Activated CD4-positive, alpha-beta memory T cell treated with anti-CD3 and anti-CD28 coated beads for 36 hours (primary cell): ENCODE data around the gene MSANTD1. TPM values are rescaled to one million over a fixed set of nuclear protein-coding genes. Genes with fewer than 3 reads are reported as not detected.

Source experiments
- CTCF ChIA-PET: fragments of 350-600 bp; sonication (Branson Sonifier 250); formaldehyde crosslinking; loops from one replicate; lab custom pipeline; 2021; ENCODE audit warnings: antibody characterized with exemption, inconsistent platforms; lab: Charles Lee
- POLR2A ChIA-PET: fragments of 350-600 bp; sonication (Branson Sonifier 250); formaldehyde crosslinking; loops from one replicate; lab custom pipeline; 2021; ENCODE audit warnings: antibody characterized with exemption; lab: Charles Lee
- DNase-seq: peaks from one replicate; pipeline ENCODE4 v3.0.0-alpha.2; 2020
- H3K27ac Mint-ChIP-seq: one replicate; pipeline ENCODE4 v1.8.0; 2021; ENCODE audit warnings: mixed read lengths
- H3K27me3 Mint-ChIP-seq: one replicate; pipeline ENCODE4 v1.8.0; 2021; ENCODE audit warnings: mixed read lengths
- H3K36me3 Mint-ChIP-seq: one replicate; pipeline ENCODE4 v1.8.0; 2021; ENCODE audit warnings: mixed read lengths
- H3K4me1 Mint-ChIP-seq: one replicate; pipeline ENCODE4 v1.8.0; 2021; ENCODE audit warnings: low read depth, mixed read lengths
- H3K4me3 Mint-ChIP-seq: one replicate; pipeline ENCODE4 v1.8.0; 2021; ENCODE audit warnings: mild to moderate bottlenecking, mixed read lengths
- H3K9me3 Mint-ChIP-seq: one replicate; pipeline ENCODE4 v1.8.0; 2021; ENCODE audit warnings: mixed read lengths
- intact Hi-C: fragments of 100-400 bp; cut with micrococcal nuclease; formaldehyde crosslinking; loops from one replicate; pipeline ENCODE4 v1.15.1; 2023
- total RNA-seq, 2 experiments: library from RNA; stranded (reverse); gene quantifications; one replicate each; pipeline ENCODE4 v1.2.3, GENCODE V29; 2021

Gene MSANTD1
- total RNA-seq, 2 experiments from 2014 or later: 0.39 to 0.45 TPM

DNA sequence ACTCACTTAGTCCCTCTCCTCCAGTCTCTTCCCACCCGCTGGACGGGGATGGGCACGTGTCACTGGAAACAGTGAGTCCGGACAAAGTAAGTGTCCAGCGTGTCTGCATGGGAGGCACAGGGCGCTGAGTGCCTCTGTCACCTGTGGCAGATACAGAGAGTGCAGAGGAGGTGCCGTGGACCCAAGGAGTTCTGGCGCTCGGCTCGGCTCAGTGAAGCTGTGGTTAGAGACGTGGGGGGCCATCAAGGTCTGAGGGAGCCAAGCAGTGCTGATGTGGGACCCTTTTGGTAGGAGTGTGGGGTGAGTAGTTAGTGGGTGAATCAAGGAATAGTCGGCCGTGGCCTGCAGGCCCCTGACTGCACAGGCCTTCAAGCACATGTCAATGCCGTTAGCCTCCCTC lies 40.1 kb upstream of the MSANTD1 start:
- H3K9me3 Mint-ChIP-seq: no peaks in the 10 kb centered on the region
- no peak overlapping the region for H3K4me3 Mint-ChIP-seq
- intact Hi-C loops: no loop called here
- no peak for DNase-seq
- ChIA-PET POLR2A (no interaction called here), CTCF (interaction anchor here (1.2 kb wide), 1 partner anchor 8 kb away, joined by 3 read pairs; no protein-coding TSS in a partner anchor)
- peaks cover 2% of the 10 kb centered on the region for H3K4me1 Mint-ChIP-seq
- no peaks in the 10 kb centered on the region for H3K27me3 Mint-ChIP-seq
- peaks cover 36% of the 10 kb centered on the region for H3K36me3 Mint-ChIP-seq
- no peak overlapping the region for H3K27ac Mint-ChIP-seq

DNA sequence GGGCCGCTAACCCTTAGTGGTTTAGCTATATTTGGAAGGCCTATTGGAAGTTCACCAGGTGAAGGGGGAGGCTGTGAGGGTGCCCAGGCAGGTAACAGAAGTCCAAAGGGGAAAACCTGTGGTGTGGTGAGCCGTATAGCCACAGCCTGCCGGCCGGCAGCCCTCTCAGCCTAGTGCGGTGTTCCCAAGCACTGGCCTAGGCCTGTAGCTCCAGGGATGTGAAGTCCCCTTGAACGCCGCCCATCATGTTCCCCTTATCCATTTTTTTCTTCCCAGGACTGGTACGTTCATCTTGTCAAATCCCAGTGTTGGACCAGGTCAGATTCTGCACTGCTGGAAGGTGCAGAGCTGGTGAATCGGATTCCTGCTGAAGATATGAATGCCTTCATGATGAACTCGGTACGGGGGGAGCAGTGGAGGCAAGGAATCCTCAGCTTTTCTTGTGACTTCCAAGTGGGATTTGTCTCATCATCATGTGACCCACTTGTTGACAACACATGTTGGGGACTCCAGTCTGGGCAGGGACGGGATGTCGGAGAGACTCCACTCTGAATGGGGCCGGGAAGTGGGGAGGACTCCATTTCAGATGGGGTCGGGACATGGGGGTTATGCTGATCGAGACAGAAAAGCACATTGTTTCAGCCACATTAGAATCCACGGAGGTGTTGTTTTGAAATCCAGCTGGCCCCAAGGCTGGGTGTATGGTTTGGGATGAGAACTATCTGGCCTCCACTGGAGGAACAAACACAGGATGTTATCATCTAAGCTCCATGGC lies 39.2 kb upstream of the MSANTD1 start:
- no peak for DNase-seq
- intact Hi-C loops: no loop called here
- Mint-ChIP-seq H3K4me1 (no peaks in the 10 kb centered on the region), H3K36me3 (peaks cover 33% of the 10 kb centered on the region), H3K9me3 (no peaks in the 10 kb centered on the region), H3K4me3 (no peak overlapping the region), H3K27me3 (no peaks in the 10 kb centered on the region), H3K27ac (no peak overlapping the region)
- POLR2A ChIA-PET: no interaction called here
- CTCF ChIA-PET: interaction anchor here (1.2 kb wide), 1 partner anchor 9 kb away, joined by 3 read pairs; no protein-coding TSS in a partner anchor

DNA sequence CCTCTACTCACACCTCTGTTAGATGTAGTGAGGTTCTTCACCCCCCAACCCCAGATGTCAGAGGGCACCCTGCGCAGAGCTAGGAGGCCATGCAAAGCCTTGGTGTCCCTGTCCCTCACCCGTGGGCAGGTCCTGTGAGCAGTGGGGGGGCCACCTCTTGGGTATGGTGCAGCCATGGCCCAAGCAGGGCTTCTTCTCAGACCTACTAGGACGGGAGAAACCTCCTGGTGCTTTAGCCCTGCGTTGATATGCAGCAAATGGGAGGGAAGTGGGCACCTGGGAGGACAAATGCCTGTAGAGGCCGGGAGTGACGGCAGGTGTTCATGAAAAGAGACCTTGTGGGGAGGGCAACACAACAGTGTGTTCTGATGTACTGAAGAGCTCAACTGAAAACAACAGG lies 38.5 kb upstream of the MSANTD1 start:
- ChIA-PET CTCF (no interaction called here), POLR2A (no interaction called here)
- peaks cover 38% of the 10 kb centered on the region for H3K36me3 Mint-ChIP-seq
- intact Hi-C loops: no loop called here
- H3K9me3 Mint-ChIP-seq: no peaks in the 10 kb centered on the region
- H3K4me3 Mint-ChIP-seq: no peak overlapping the region
- no peaks in the 10 kb centered on the region for H3K27me3 Mint-ChIP-seq
- no peak overlapping the region for H3K27ac Mint-ChIP-seq
- DNase-seq: no peak
- no peaks in the 10 kb centered on the region for H3K4me1 Mint-ChIP-seq

DNA sequence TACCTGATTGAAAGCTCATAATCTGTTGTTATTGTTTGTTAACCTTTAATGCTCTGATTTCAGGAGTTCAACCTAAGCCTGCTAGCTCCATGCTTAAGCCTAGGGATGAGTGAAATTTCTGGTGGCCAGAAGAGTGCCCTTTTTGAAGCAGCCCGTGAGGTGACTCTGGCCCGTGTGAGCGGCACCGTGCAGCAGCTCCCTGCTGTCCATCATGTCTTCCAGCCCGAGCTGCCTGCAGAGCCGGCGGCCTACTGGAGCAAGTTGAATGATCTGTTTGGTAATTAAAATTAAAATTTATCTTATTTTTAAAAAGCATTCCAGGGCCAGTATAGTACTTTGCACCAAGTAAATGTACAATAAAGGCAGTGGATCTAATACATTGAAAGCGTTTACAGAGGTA lies 37.1 kb upstream of the MSANTD1 start:
- Mint-ChIP-seq H3K27me3 (no peaks in the 10 kb centered on the region), H3K9me3 (no peaks in the 10 kb centered on the region), H3K27ac (no peak overlapping the region), H3K36me3 (peaks cover 39% of the 10 kb centered on the region), H3K4me3 (no peak overlapping the region), H3K4me1 (no peaks in the 10 kb centered on the region)
- DNase-seq: no peak
- intact Hi-C loops: no loop called here
- ChIA-PET CTCF (interaction anchor here (0.7 kb wide), 1 partner anchor 91 kb away, joined by 3 read pairs; no protein-coding TSS in a partner anchor), POLR2A (no interaction called here)

DNA sequence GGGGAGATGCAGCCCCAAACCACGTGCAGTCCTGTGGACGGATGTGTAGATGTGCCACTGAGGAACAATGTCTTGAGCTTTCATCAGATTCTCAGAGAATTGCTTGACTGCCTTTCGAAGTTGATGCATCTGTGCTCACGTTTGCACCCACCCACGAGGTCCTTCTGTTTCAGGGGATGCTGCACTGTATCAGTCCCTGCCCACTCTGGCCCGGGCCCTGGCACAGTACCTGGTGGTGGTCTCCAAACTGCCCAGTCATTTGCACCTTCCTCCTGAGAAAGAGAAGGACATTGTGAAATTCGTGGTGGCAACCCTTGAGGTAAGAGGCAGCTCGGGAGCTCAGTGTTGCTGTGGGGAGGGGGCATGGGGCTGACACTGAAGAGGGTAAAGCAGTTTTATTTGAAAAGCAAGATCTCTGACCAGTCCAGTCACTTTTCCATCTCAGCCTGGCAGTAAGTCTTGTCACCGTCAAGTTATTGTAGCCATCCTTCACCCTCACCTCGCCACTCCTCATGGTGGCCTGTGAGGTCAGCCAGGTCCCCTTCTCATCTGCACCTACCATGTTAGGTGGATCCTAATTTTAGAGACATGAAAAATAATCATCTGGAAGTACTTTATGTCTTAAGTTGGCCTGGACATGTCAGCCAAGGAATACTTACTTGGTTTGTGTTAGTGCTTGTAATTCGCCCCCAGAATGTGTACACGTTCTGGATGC lies 36.4 kb upstream of the MSANTD1 start:
- Mint-ChIP-seq H3K27me3 (no peaks in the 10 kb centered on the region), H3K27ac (no peak overlapping the region), H3K36me3 (peaks cover 33% of the 10 kb centered on the region), H3K4me1 (no peaks in the 10 kb centered on the region), H3K9me3 (no peaks in the 10 kb centered on the region), H3K4me3 (no peak overlapping the region)
- intact Hi-C loops: no loop called here
- POLR2A ChIA-PET: no interaction called here
- CTCF ChIA-PET: no interaction called here
- no peak for DNase-seq

DNA sequence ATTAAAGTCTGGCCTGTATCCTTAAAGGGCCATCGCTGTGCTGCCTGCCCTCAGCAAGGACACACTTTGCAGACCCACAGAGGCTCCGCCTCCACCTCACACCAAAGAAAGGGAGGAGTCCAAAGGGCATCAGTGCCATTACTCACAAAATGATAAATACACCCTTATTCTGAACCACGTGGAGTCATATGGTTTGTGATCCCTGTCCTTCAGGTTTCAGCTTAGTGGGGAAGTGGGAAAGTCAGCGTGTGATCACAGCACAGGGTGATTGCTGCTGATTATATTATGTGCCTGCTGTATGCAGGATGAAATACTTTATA lies 35.9 kb upstream of the MSANTD1 start:
- ChIA-PET CTCF (no interaction called here), POLR2A (no interaction called here)
- Mint-ChIP-seq H3K27me3 (no peaks in the 10 kb centered on the region), H3K4me1 (no peaks in the 10 kb centered on the region), H3K36me3 (peaks cover 38% of the 10 kb centered on the region), H3K4me3 (no peak overlapping the region), H3K9me3 (no peaks in the 10 kb centered on the region), H3K27ac (no peak overlapping the region)
- no peak for DNase-seq
- intact Hi-C loops: no loop called here

DNA sequence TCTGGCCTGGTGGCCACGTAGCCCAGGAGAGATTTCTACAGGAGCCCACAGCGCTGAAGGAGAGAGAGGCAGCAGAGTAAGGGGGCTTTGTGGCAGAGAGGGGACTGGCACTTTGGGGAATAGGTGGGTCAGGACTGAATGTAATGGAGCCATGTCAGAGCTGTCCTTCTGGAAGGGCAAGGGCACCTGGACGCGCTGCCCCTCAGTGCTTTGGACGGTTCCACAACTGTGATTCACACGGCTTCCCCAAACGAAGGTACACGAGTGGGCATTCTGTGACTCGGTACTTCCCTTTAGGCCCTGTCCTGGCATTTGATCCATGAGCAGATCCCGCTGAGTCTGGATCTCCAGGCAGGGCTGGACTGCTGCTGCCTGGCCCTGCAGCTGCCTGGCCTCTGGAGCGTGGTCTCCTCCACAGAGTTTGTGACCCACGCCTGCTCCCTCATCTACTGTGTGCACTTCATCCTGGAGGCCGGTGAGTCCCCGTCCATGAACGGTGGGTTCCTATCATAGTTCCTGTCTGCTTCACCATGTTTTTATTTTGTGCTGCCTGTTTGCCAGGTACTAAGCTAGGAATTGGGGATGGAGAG lies 35.2 kb upstream of the MSANTD1 start:
- H3K4me1 Mint-ChIP-seq: no peaks in the 10 kb centered on the region
- no peak for DNase-seq
- ChIA-PET CTCF (no interaction called here), POLR2A (no interaction called here)
- intact Hi-C loops: no loop called here
- H3K4me3 Mint-ChIP-seq: no peak overlapping the region
- H3K27ac Mint-ChIP-seq: no peak overlapping the region
- no peaks in the 10 kb centered on the region for H3K9me3 Mint-ChIP-seq
- no peaks in the 10 kb centered on the region for H3K27me3 Mint-ChIP-seq
- peaks cover 40% of the 10 kb centered on the region for H3K36me3 Mint-ChIP-seq

DNA sequence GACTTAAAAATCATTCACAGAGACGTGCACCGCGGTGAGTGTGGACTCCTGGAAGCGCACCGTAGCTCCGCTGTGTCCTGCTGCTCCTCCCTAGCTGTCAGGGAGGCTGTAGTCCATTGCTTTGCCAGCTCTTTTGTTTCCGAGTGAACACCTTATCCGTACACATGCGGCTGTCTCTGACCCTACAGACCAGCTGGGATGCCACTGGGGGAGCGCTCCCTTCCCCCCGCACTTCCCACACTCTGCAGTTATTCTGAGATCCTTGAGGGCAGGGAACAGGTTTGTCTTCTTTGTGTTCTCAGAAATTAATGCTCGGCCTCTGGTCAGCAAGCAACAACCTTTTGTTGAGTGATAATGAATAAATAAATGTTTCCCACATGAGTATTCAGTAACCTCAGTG lies 33.7 kb upstream of the MSANTD1 start:
- DNase-seq: no peak
- POLR2A ChIA-PET: no interaction called here
- Mint-ChIP-seq H3K27ac (no peak overlapping the region), H3K4me1 (no peaks in the 10 kb centered on the region), H3K27me3 (no peaks in the 10 kb centered on the region), H3K36me3 (peaks cover 40% of the 10 kb centered on the region), H3K9me3 (no peaks in the 10 kb centered on the region), H3K4me3 (no peak overlapping the region)
- CTCF ChIA-PET: no interaction called here
- intact Hi-C loops: no loop called here

DNA sequence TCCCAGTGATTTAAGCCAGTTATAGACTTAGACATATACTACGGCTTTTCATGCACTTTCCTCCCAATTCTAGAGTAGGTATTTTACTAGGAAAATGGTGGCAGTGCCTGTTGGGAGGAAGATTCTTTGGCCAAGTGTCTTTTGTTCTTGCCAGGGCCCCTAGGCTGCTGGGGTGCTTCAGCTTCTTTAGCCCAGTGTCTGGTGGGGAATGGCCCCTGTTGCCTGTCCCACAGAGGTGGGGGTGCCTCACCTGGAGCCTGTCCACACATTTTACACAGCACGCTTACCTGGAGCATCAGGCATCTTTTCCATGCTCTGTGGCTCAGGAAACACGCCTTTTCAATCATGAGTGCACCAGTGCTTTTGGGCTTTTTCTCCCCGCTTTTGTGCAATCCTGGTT lies 33.2 kb upstream of the MSANTD1 start:
- Mint-ChIP-seq H3K27me3 (no peaks in the 10 kb centered on the region), H3K27ac (no peak overlapping the region), H3K4me3 (no peak overlapping the region), H3K4me1 (no peaks in the 10 kb centered on the region), H3K9me3 (no peaks in the 10 kb centered on the region), H3K36me3 (peaks cover 38% of the 10 kb centered on the region)
- CTCF ChIA-PET: no interaction called here
- intact Hi-C loops: no loop called here
- POLR2A ChIA-PET: no interaction called here
- no peak for DNase-seq

DNA sequence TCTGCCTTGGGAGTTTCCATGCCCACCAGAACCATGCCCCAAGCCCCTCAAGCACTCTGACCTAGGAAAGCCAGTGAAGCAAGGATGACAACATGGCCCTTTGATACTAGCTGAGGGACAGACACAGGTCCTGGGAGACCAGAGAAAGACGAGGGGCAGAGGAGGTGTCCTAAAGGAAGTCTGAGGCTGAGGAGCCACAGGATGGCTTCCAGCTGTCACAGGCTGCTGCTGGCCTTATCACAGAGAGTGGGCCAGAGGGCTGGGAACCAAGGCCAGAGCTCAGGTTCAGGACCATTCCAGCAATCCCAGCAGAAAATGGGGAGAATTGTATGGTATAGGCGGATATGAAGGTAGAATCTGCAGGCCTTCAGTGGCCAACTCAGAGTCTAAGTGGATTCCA lies 31.7 kb upstream of the MSANTD1 start:
- peaks cover 41% of the 10 kb centered on the region for H3K36me3 Mint-ChIP-seq
- intact Hi-C loops: no loop called here
- H3K27me3 Mint-ChIP-seq: no peaks in the 10 kb centered on the region
- H3K4me3 Mint-ChIP-seq: no peak overlapping the region
- CTCF ChIA-PET: no interaction called here
- no peaks in the 10 kb centered on the region for H3K4me1 Mint-ChIP-seq
- POLR2A ChIA-PET: no interaction called here
- H3K27ac Mint-ChIP-seq: no peak overlapping the region
- H3K9me3 Mint-ChIP-seq: no peaks in the 10 kb centered on the region
- DNase-seq: no peak

DNA sequence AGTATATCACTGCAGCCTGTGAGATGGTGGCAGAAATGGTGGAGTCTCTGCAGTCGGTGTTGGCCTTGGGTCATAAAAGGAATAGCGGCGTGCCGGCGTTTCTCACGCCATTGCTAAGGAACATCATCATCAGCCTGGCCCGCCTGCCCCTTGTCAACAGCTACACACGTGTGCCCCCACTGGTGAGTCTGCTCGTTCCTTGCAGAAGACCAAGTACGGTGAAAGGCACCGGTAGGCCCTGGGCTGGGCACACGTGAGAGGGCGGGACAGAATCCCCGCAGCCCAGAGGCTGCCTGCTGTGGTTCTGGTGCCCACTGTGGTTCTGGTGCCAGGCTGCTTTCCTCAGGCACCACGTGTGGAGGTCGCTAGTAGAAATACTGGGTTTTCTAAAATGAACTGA lies 31.2 kb upstream of the MSANTD1 start:
- no peak overlapping the region for H3K27ac Mint-ChIP-seq
- no peaks in the 10 kb centered on the region for H3K27me3 Mint-ChIP-seq
- peaks cover 44% of the 10 kb centered on the region for H3K36me3 Mint-ChIP-seq
- no peaks in the 10 kb centered on the region for H3K4me1 Mint-ChIP-seq
- POLR2A ChIA-PET: no interaction called here
- CTCF ChIA-PET: no interaction called here
- no peak for DNase-seq
- H3K9me3 Mint-ChIP-seq: no peaks in the 10 kb centered on the region
- intact Hi-C loops: no loop called here
- no peak overlapping the region for H3K4me3 Mint-ChIP-seq

DNA sequence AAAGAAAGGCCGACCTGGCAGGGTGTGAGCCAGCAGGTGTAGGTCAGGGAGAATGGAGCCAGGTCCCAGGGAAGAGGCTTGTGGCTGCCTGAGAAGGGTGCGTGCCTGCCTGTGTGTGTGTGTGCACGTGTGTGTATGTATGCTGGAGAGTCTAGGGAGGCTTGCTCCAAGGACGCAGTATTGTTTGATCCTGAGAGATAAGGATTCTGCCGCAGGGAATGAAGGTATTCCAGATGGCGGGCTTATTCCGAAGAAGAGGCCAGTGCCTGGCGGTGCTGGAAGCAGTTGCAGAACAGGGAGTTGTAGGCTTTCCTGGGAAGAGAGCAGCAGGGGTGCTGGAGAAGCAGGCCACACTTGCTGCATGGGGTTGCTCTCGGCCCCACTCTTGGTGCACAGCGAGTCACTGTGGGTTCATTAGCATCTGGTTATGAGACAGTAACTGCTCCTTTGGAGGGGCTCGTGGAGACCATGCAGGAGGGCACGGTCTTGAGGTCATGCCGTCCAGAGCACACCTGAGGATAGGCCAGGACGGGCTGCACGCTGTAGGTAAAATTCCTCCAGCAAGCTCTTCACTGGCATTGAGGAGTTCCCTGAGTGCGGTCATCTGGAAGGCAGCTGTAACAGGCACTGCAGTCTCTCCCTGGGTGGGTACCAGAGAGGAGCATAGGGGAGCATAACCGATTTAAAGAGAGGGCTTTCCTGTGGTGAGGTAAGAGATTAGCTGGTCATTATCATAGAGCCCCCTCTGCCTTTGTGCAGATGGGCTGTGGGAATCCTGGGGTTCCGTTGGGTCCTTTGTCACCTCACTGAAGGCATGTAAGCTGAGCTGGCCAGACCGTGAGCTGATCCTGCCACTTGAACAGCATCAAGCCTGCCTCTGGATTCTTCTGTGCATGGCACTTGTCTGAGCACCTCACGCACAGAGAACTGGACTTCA lies 29.9 kb upstream of the MSANTD1 start:
- Mint-ChIP-seq H3K36me3 (peaks cover 40% of the 10 kb centered on the region), H3K9me3 (no peaks in the 10 kb centered on the region), H3K27ac (no peak overlapping the region), H3K27me3 (no peaks in the 10 kb centered on the region), H3K4me1 (no peaks in the 10 kb centered on the region), H3K4me3 (no peak overlapping the region)
- no peak for DNase-seq
- ChIA-PET CTCF (no interaction called here), POLR2A (no interaction called here)
- intact Hi-C loops: no loop called here
